Ishikawa (cell line): Measurements from ENCODE around the gene RAB11FIP4.
A peak's percentile ranks its signal among the peaks of the same experiment; 100 is the strongest.

ENCODE experiments used
- CEBPB ChIP-seq: IDR thresholded peaks from 2 replicates; pipeline ENCODE4 v1.6.1; 2012
- CREB1 ChIP-seq: IDR thresholded peaks from 2 replicates; pipeline ENCODE4 v1.6.1; 2012; ENCODE audit warnings: low read depth
- EGR1 ChIP-seq: IDR thresholded peaks from 2 replicates; pipeline ENCODE4 v1.6.1; 2012
- EP300 ChIP-seq: IDR thresholded peaks from 2 replicates; pipeline ENCODE4 v1.6.1; 2012; ENCODE audit warnings: borderline replicate concordance
- FOXM1 ChIP-seq: IDR thresholded peaks from 2 replicates; pipeline ENCODE4 v1.6.1; 2012; ENCODE audit warnings: low read depth, borderline replicate concordance
- MAX ChIP-seq: IDR thresholded peaks from 2 replicates; pipeline ENCODE4 v1.6.1; 2012
- NFIC ChIP-seq: IDR thresholded peaks from 2 replicates; pipeline ENCODE4 v1.6.1; 2012
- RAD21 ChIP-seq: IDR thresholded peaks from 2 replicates; pipeline ENCODE4 v1.6.1; 2012; ENCODE audit warnings: low read depth
- REST ChIP-seq: IDR thresholded peaks from 2 replicates; pipeline ENCODE4 v1.6.1; 2012; ENCODE audit warnings: low read depth, mild to moderate bottlenecking
- TAF1 ChIP-seq: IDR thresholded peaks from 2 replicates; pipeline ENCODE4 v1.6.1; 2012; ENCODE audit warnings: low read depth, mild to moderate bottlenecking
- TCF12 ChIP-seq: IDR thresholded peaks from 2 replicates; pipeline ENCODE4 v1.6.1; 2012; ENCODE audit warnings: low read depth
- TEAD4 ChIP-seq: IDR thresholded peaks from 2 replicates; pipeline ENCODE4 v1.6.1; 2012
- USF1 ChIP-seq: IDR thresholded peaks from 2 replicates; pipeline ENCODE4 v1.6.1; 2012
- YY1 ChIP-seq: IDR thresholded peaks from 2 replicates; pipeline ENCODE4 v1.6.1; 2012; ENCODE audit warnings: low read depth
- ZBTB7A ChIP-seq: IDR thresholded peaks from 2 replicates; pipeline ENCODE4 v1.6.1; 2012; ENCODE audit warnings: low read depth

The RAB11FIP4 gene

GRCh38 chr17:31442856-31443255 is 51.4 kb downstream of the RAB11FIP4 start:
- TF ChIP-seq CEBPB: 0 out of 2 replicates have a peak, but pooled peaks have one; percentile 11

- TF ChIP-seq EGR1 (no peak), YY1 (no peak), TAF1 (no peak), TCF12 (no peak), USF1 (no peak), MAX (no peak), FOXM1 (no peak), TEAD4 (no peak), NFIC (no peak)
Measured at GRCh38 chr17:31443386-31443785, 51.9 kb downstream of the RAB11FIP4 start.

- TF ChIP-seq FOXM1: no peak
- no peak for TF ChIP-seq RAD21
- no peak for TF ChIP-seq TCF12
- no peak for TF ChIP-seq YY1
Measured at GRCh38 chr17:31444026-31444425, 52.6 kb downstream of the RAB11FIP4 start.

GRCh38 chr17:31446195-31446967 is 54.9 kb downstream of the RAB11FIP4 start:
- no peak for TF ChIP-seq CREB1
- no peak for TF ChIP-seq USF1
- no peak; the same call in 1 of the 2 replicates for TF ChIP-seq ZBTB7A
- TF ChIP-seq TAF1: no peak
- peak; percentile 94 for TF ChIP-seq NFIC
- TF ChIP-seq CEBPB: no peak
- TF ChIP-seq TCF12: peak; percentile 94
- peak; percentile 39 for TF ChIP-seq MAX
- TF ChIP-seq FOXM1: peak; percentile 70; the same call in 1 of the 2 replicates
- peak; percentile 90 for TF ChIP-seq TEAD4
- no peak for TF ChIP-seq EGR1
- peak; percentile 94 for TF ChIP-seq EP300
- 0 out of 2 replicates have a peak, but pooled peaks have one; percentile 30 for TF ChIP-seq YY1
- TF ChIP-seq REST: no peak
- TF ChIP-seq RAD21: peak; percentile 25

- no peak for TF ChIP-seq RAD21
- TF ChIP-seq USF1: no peak
- TF ChIP-seq REST: no peak
- TF ChIP-seq TAF1: no peak
- peak; percentile 36; the same call in 1 of the 2 replicates for TF ChIP-seq EP300
- TF ChIP-seq TEAD4: peak; percentile 57
- peak; percentile 47; the same call in 1 of the 2 replicates for TF ChIP-seq MAX
- TF ChIP-seq CEBPB: peak; percentile 71
- TF ChIP-seq TCF12: 0 out of 2 replicates have a peak, but pooled peaks have one; percentile 30
- peak; percentile 45 for TF ChIP-seq NFIC
Measured at GRCh38 chr17:31448467-31449077, 57.1 kb downstream of the RAB11FIP4 start.
